ENCODE results near the gene GCK. TPM values are rescaled to one million over a fixed set of nuclear protein-coding genes. Genes with fewer than 3 reads are reported as not detected.

GCK gene
- total RNA-seq, 3 donors from 2014 or later, result 0.17 TPM; not detected in 2

DNA sequence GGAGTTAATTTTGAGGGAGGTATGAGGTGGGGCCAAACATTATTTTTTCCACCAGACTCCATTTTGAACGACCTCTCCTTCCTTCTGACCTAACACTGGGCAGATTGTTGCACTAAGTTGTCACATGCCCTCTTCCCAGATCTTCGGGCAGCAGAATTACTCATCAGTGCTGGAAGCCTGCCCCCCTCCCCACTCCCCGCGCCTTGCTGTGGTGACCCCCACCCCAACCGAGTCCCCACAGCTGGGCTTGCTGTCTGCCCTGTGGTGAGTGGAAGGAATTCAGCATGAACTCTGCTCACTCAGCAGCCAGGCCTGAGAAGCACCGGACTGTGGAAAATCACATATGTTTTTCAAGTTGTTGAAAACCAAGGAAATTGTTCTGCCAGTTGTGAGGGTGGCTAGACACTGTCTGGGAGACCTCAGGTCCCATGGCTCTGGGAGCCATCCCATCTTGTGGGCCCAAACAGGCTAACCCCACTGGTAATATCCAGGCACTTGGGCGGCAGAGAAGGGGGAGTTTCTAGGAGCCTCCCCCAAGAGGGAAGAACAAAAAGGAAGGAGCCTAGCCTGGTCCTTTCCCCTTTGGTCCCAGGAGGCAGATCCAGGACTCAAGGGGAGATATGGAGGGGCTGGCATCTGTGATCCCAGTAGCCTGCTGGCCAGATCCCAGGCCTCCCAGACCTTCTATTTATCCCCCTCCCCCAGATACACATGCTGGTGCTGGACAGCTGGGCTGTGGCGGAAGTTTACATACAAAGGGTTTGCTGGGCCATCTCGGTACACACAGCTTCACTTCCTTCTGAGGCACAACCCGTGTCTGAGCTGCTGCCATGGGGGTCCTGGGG lies 88.6 kb downstream of the GCK start:
- ATAC-seq, result peak; percentile 28
- DNase-seq, result peak in 2 of 3 donors; percentile 26 to 63

DNA sequence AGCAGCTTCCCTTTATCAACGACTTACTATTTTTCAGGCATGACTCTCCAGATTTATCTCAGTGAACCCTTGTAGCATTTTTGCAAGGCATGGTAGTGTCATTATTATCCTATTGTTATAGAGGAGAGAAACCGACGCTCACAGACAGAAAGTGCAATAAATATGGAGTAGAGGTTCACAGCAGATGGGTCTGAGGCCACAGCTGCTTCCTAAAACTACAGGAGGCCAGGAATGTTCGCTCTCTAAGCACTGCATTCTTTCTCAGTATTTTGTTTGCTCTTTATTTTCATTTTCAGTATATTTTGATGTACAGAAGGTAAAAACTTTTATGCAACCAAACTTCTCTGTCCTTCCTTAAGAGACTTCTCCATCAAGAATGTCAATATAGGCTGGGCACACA lies 89.6 kb downstream of the GCK start:
- DNase-seq (no peak), ATAC-seq (no peak)
- no peaks in the 10 kb centered on the region for H3K9me3 ChIP-seq
- no peak overlapping the region for H3K4me3 ChIP-seq
- H3K4me1 ChIP-seq (ENCODE audit: low read depth), result no peaks in the 10 kb centered on the region
- no peaks in the 10 kb centered on the region for H3K36me3 ChIP-seq (ENCODE audit: low read depth)
- intact Hi-C loops (cut with DNase I, micrococcal nuclease), result no loop called here
- TF ChIP-seq, protein P1, sequence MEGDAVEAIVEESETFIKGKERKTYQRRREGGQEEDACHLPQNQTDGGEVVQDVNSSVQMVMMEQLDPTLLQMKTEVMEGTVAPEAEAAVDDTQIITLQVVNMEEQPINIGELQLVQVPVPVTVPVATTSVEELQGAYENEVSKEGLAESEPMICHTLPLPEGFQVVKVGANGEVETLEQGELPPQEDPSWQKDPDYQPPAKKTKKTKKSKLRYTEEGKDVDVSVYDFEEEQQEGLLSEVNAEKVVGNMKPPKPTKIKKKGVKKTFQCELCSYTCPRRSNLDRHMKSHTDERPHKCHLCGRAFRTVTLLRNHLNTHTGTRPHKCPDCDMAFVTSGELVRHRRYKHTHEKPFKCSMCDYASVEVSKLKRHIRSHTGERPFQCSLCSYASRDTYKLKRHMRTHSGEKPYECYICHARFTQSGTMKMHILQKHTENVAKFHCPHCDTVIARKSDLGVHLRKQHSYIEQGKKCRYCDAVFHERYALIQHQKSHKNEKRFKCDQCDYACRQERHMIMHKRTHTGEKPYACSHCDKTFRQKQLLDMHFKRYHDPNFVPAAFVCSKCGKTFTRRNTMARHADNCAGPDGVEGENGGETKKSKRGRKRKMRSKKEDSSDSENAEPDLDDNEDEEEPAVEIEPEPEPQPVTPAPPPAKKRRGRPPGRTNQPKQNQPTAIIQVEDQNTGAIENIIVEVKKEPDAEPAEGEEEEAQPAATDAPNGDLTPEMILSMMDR (IDR thresholded peaks at IDR 0.05), result no peak

More for the DNA sequence above, 88.6 kb downstream of the GCK start:
- intact Hi-C loops (cut with DNase I, micrococcal nuclease), result no loop called here
- Histone ChIP-seq H3K9me3 (no peaks in the 10 kb centered on the region), H3K4me1 (ENCODE audit: low read depth) (no peaks in the 10 kb centered on the region), H3K4me3 (no peak overlapping the region), H3K36me3 (ENCODE audit: low read depth) (no peaks in the 10 kb centered on the region)
- TF ChIP-seq, protein P1 (IDR thresholded peaks at IDR 0.05), result no peak

DNA sequence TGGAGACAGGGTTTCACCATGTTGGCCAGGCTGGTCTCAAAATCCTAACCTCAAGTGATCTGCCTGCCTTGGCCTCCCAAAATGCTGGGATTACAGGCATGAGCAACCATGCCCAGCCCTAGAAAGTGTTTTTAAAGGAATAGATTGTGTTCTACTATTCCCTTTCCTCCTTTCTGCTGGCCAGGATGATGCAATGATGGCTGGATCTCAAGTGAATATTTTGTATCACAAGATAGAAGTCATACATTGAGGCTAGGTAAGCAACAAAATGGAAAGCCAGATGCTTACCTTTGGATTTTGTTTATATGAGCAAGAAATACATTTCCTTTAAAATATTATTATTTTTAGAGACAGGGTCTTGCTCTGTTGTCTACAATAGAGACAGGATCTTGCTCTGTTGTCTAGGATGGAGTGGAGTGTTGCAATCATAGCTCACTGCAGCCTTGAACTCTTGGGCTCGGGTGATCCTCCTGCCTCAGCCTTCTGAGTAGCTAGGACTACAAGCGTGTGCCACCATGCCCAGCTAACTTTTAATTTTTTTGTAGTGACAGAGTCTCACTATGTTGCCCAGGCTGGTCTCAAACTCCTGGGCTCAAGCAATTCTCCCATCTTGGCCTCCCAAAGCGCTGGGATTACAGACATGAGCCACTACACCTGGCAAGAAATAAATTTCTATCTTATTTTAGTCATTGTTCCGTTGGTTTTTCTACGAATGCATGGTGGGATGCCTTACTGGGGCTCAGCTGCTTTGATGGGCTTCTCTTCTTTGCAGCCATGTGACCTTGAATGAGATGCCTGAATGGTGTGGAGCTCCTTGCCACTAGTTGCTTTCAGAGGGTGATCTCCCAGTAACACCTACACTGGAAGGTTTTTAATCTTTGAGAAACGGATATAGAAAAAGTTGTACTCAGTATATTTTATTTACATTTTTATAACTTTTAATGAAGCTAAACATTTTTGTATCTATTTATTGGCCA lies 90.9 kb downstream of the GCK start:
- intact Hi-C loops (cut with DNase I, micrococcal nuclease), result no loop called here
- ATAC-seq, result no peak
- no peaks in the 10 kb centered on the region for H3K4me1 ChIP-seq (ENCODE audit: low read depth)
- DNase-seq, result no peak
- TF ChIP-seq, protein P1 (IDR thresholded peaks at IDR 0.05), result no peak
- no peak overlapping the region for H3K4me3 ChIP-seq
- no peaks in the 10 kb centered on the region for H3K36me3 ChIP-seq (ENCODE audit: low read depth)
- H3K9me3 ChIP-seq, result no peaks in the 10 kb centered on the region

DNA sequence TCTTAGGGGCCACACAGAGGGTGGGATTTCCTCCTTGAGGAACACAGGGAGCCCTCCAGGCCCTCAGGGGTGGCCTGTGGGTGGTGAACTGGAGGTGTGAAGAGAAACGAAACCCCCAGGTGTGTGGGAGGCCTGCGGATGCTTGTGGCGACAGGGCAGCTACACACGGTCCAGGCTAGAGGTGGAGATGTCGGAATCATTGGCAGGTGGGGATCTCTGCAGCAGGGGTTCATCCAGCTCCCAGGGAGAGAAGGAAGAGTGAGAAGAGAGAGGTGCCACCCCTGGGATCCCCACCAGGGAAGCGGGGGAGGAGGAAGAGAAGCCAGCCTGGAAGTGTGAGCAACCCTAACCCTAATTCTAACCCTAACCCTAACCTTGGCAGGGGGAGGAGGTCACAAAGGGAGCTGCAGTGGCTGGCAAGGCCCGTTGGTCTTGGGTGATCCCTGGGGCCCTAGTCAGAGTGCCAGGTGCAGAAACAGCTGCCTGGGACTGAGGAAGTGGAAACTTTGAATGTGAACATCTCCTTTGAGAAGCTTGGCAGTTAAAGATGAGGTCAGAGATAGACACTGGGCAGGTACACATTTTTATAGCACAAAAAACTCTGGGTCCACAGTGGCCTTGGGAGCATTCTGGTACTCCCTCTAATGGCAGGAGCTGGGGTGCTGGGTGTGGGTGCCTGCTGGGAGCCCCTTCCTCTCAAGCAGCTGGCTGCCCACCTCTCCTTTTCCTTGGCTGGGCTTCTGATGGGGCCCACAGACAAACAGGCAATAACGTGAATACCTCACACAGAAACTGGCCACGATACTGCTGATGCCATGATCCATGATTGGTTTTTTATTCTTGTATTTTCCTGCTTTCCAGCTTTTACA lies 91.9 kb downstream of the GCK start:
- ATAC-seq (peak; percentile 34), DNase-seq (peak in 2 of 3 donors; percentile 13 to 51)
- TF ChIP-seq, protein P1 (IDR thresholded peaks at IDR 0.05), result no peak
- Histone ChIP-seq H3K4me3 (no peak overlapping the region), H3K36me3 (ENCODE audit: low read depth) (no peaks in the 10 kb centered on the region), H3K9me3 (no peaks in the 10 kb centered on the region), H3K4me1 (ENCODE audit: low read depth) (no peaks in the 10 kb centered on the region)
- intact Hi-C loops (cut with DNase I, micrococcal nuclease), result no loop called here

DNA sequence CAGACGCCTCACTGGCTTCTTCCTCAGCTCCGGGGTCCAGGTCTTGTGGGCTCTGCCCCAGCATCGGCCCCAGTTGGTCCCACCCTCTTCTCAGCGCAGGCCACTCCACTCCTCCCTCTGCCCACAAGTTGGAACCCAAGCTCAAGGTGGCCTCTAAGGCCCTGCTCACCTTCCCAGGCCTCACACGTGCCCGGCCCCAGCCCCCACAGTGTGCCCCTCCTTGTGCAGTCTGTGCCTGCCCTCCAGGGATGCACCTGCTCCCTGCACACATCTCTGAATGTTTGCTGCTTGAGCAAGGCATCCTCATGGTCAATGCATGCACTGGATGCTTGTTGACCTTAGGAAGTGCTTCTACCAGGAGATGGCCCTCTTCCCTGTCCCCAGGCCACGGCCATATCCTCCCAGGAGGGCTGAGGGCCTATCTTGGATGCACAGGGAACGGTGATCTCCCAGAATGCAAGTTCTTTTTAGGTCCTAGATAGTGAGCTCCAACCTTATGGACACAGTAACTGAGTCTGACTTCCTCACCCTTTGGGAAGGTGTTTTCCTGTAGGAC lies 92.8 kb downstream of the GCK start:
- intact Hi-C loops (cut with DNase I, micrococcal nuclease), result no loop called here
- ATAC-seq, result no peak
- TF ChIP-seq, protein P1 (IDR thresholded peaks at IDR 0.05), result no peak
- Histone ChIP-seq H3K36me3 (ENCODE audit: low read depth) (no peaks in the 10 kb centered on the region), H3K4me3 (no peak overlapping the region), H3K4me1 (ENCODE audit: low read depth) (no peaks in the 10 kb centered on the region), H3K9me3 (no peaks in the 10 kb centered on the region)
- DNase-seq, result peak in 1 of 3 donors; percentile 14

All from mucosa of descending colon (tissue), 3 donors.